HFFc6 (cell line): Measurements from ENCODE around the gene EIF3F. TPM values are rescaled to one million over a fixed set of nuclear protein-coding genes. Genes with fewer than 3 reads are reported as not detected.

Source experiments
- DNase-seq: peaks from one replicate; pipeline ENCODE4 v3.0.0-alpha.2; 2018
- H3K27ac Mint-ChIP-seq: 2 replicates; pipeline ENCODE4 v1.8.0; 2020; ENCODE audit warnings: mild to moderate bottlenecking, mixed read lengths
- H3K27me3 Mint-ChIP-seq: 2 replicates; pipeline ENCODE4 v1.8.0; 2021; ENCODE audit warnings: mild to moderate bottlenecking, moderate library complexity, mixed read lengths; ENCODE audit not compliant: insufficient read depth
- H3K36me3 Mint-ChIP-seq: 2 replicates; pipeline ENCODE4 v1.8.0; 2021; ENCODE audit warnings: low read depth, mixed read lengths
- H3K4me1 Mint-ChIP-seq: 2 replicates; pipeline ENCODE4 v1.8.0; 2020; ENCODE audit warnings: low read depth, mixed read lengths
- H3K4me3 Mint-ChIP-seq: 2 replicates; pipeline ENCODE4 v1.8.0; 2020; ENCODE audit warnings: mild to moderate bottlenecking, moderate library complexity, mixed read lengths
- H3K9me3 Mint-ChIP-seq: 2 replicates; pipeline ENCODE4 v1.8.0; 2020; ENCODE audit warnings: mild to moderate bottlenecking, mixed read lengths
- total RNA-seq, 6 experiments: library from RNA; stranded (reverse); fragmentation: NEBNext Ultra II Directional; extraction: Animal tissue kit (Norgen Biotek cat#: 25700); gene quantifications; 2 replicates in 1 of 6; 3 replicates in 5 of 6; pipeline ENCODE4 v1.2.3, GENCODE V29; 2021
- TF ChIP-seq, protein P1 (sequence below): fragments of 200-600 bp; sonication (generic); IDR thresholded peaks from 2 replicates; pipeline ENCODE4 v1.5.0; 2021; ENCODE audit warnings: antibody characterized with exemption, mild to moderate bottlenecking

Gene EIF3F
- total RNA-seq, 6 experiments from 2014 or later, result 312 to 407 (median 344) TPM

DNA sequence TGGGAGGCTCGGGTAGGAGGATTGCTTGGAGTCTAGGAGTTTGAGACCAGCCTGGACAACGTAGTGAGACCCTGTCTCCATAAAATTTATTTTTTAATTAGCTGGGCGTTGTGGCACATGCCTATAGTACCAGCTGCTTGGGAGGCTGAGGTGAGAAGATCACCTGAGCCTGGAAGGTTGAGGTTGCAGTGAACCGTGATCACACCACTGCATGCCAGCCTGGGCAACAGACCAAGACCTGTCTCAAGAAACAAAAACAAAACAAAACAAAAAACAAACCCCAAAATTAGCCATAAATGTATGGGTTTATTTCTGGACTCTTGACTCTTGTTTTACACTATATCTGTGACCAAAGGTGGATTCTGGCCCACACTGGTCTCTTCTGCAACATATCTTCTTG is 41.6 kb downstream of the EIF3F start:
- no peaks in the 10 kb centered on the region for H3K9me3 Mint-ChIP-seq
- H3K4me1 Mint-ChIP-seq, result peaks cover 8% of the 10 kb centered on the region
- H3K36me3 Mint-ChIP-seq, result no peaks in the 10 kb centered on the region
- DNase-seq, result no peak
- TF ChIP-seq, protein P1, sequence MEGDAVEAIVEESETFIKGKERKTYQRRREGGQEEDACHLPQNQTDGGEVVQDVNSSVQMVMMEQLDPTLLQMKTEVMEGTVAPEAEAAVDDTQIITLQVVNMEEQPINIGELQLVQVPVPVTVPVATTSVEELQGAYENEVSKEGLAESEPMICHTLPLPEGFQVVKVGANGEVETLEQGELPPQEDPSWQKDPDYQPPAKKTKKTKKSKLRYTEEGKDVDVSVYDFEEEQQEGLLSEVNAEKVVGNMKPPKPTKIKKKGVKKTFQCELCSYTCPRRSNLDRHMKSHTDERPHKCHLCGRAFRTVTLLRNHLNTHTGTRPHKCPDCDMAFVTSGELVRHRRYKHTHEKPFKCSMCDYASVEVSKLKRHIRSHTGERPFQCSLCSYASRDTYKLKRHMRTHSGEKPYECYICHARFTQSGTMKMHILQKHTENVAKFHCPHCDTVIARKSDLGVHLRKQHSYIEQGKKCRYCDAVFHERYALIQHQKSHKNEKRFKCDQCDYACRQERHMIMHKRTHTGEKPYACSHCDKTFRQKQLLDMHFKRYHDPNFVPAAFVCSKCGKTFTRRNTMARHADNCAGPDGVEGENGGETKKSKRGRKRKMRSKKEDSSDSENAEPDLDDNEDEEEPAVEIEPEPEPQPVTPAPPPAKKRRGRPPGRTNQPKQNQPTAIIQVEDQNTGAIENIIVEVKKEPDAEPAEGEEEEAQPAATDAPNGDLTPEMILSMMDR, result no peak
- H3K27me3 Mint-ChIP-seq, result peaks cover 4% of the 10 kb centered on the region
- no peak overlapping the region for H3K27ac Mint-ChIP-seq
- H3K4me3 Mint-ChIP-seq, result no peak overlapping the region

DNA sequence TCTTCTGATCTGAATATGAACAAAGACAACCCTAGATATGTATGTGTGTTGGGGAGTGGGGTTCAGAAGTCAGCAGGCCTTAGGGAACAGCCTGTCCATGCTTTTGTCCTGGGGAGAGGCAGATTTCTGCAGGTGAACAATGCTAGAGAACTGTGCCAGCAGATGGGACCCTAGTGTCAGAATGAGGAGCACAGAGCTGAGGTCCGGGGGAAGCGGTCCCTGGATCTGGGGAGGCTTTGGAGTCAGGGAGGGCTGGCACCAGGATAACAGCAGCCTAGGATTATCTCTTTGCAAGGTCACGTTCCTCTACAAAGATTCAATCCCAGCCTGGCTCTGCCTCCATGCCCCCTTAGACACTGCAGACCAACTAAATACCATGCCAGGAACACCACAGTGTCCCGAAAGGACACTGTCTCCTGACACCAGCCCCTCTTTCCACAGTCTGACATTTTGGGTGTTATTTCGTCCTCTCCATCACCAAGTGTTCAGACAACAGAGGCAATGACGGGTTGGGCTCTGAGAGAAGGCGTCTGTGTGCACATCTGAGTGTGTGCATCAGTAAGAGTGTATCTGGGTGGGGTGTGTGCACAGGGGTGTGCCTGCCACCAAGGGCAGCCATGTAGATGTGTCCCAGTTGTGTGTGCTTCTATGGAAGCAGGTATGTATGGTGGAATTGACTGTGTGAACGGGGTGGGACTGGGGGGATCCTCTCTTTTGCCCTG is 43.5 kb downstream of the EIF3F start:
- H3K4me1 Mint-ChIP-seq, result peaks cover 12% of the 10 kb centered on the region

DNA sequence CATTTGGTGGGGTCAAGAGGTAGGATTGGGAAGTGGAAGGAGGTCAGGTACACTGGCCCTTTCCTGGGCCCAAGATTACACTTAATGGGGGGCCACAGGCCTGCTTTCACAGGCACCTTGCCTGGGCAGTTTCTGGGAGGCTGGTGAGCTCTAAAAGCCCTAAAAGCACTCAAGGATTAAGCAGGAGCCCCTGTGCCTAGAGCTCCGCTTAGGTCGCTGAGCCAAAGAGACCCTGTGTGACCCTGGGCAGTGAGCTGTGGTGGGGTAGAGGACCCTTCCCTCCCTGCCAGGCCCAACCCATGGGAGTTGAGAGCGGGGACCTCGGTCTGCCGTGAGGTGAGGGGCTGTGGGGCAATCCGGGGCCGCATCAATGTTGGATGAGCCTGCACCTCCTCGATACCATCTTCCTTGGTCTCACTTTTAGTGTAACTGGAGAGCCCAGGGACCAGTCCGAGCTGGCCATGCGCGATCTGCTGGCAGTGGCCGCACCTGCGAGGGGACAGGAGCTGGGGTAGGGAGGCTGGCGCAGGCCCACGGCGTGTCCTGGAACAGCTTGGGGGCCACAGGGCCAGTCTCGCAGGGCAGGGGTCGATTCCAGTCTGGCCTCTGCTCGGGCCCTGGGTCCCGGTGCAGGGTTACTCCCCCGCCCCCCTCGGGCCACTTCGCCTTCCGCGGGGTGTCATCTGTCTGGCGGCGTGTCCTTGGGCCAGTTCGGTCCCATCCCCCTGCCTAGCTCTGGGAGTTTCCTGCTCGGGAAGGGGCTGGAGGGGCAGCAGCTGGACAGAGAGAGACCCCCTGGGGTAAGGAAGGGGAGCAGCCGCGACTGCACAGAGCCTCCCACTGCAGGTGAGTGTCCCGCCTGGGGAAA is 44.3 kb downstream of the EIF3F start:
- Mint-ChIP-seq H3K4me1 (peaks cover 14% of the 10 kb centered on the region), H3K9me3 (no peaks in the 10 kb centered on the region), H3K36me3 (no peaks in the 10 kb centered on the region), H3K27me3 (peaks cover 8% of the 10 kb centered on the region), H3K4me3 (no peak overlapping the region), H3K27ac (no peak overlapping the region)
- TF ChIP-seq, protein P1, result no peak
- DNase-seq, result no peak

More for the DNA sequence above, 43.5 kb downstream of the EIF3F start:
- Mint-ChIP-seq H3K4me3 (no peak overlapping the region), H3K27me3 (peaks cover 6% of the 10 kb centered on the region), H3K27ac (no peak overlapping the region), H3K9me3 (no peaks in the 10 kb centered on the region), H3K36me3 (no peaks in the 10 kb centered on the region)
- TF ChIP-seq, protein P1, result no peak
- DNase-seq, result no peak

DNA sequence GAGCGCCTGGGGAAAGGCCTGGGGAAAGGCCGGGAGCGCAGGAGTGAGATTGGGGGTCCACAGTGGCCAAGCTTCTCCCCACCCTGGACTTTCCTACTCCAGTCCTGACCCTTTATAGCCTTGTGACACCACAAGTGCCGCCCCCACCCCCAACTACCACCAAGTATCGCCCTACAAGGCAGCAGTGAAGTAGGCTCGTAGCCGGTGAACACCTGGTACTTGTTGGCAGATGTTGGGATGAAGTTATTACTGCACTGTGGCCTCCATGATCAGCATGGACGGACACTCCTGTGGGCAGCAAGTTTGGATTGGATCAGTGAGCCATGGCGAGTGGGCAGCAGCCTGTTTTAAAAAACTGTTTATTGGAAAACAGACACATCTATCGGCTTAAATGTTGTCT is 45.0 kb downstream of the EIF3F start:
- no peak for DNase-seq
- Mint-ChIP-seq H3K9me3 (no peaks in the 10 kb centered on the region), H3K27ac (no peak overlapping the region), H3K36me3 (no peaks in the 10 kb centered on the region), H3K4me3 (no peak overlapping the region), H3K27me3 (peaks cover 8% of the 10 kb centered on the region), H3K4me1 (peaks cover 14% of the 10 kb centered on the region)
- TF ChIP-seq, protein P1, result no peak

DNA sequence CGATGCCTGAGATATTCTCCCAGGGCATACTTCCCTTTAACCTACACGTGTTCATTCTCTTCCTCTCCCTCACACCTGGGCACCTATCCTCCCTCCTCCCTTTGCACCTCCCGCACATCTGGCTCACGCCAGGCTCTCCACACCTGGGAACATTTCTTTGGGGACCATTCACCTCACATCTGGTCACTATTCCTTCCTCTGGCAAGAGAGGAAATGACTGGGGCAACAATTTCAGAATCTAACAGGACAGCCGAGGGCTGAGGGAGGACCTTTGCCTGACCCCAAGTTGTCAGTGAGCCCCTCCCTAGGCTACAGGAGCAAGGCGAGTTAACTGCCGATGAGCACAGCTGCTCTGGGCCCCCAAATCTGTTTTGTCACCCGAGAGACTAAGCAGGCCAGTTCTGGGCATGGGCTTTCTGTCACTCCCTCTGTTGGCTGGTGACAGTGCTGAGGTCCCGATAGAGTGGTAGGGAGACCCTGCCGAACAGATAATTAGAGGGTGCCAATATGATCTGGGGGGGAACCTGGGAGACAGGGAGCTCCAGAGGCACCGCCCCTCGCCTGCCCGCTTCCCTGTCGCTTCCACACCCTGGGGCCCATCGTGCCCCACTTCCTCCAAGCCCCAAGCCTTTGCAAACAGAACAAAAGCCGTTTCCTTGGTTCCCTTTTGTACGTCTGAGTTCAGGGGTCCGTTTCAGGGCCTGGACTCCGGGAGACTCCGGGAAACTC is 45.6 kb downstream of the EIF3F start:
- Mint-ChIP-seq H3K27me3 (peaks cover 11% of the 10 kb centered on the region), H3K9me3 (no peaks in the 10 kb centered on the region), H3K4me3 (peak overlapping the region; percentile 36; the same call in 1 of the 2 replicates), H3K36me3 (no peaks in the 10 kb centered on the region), H3K4me1 (peaks cover 14% of the 10 kb centered on the region), H3K27ac (no peak overlapping the region)
- TF ChIP-seq, protein P1, result no peak
- no peak for DNase-seq
